Esophagus muscularis mucosa (tissue), 4 donors: ENCODE results near the gene HOXB7.

Experiments
- CTCF ChIP-seq, 3 experiments: fragments of 200-600 bp in 2 of 3; fragments of 450-650 bp in 1 of 3; sonication (generic) in 2 of 3; IDR thresholded peaks; one replicate each; pipeline ENCODE4 v1.5.1; 2017 to 2019; ENCODE audit warnings: antibody characterized with exemption in 3 of 3, mild to moderate bottlenecking in 2 of 3, moderate library complexity in 1 of 3
- EP300 ChIP-seq: sonication (generic); formaldehyde crosslinking; IDR thresholded peaks from one replicate; pipeline ENCODE4 v1.6.1; 2017; ENCODE audit warnings: antibody characterized with exemption
- POLR2A ChIP-seq: fragments of 450-650 bp; IDR thresholded peaks from one replicate; pipeline ENCODE4 v1.6.1; 2017; ENCODE audit warnings: antibody characterized with exemption, moderate library complexity, mild to moderate bottlenecking, low read depth
- POLR2AphosphoS5 ChIP-seq, 2 donors: sonication (generic); formaldehyde crosslinking; IDR thresholded peaks; one replicate each; pipeline ENCODE4 v1.6.1; 2017; ENCODE audit warnings: antibody characterized with exemption in 2 of 2

GRCh38 chr17:48639136-48639535, 28.3 kb upstream of the HOXB7 start:
- TF ChIP-seq CTCF (IDR thresholded peaks at IDR 0.05) (no peak), EP300 (no peak), POLR2A (no peak), POLR2AphosphoS5 (IDR thresholded peaks at IDR 0.05) (no peak)
